ENCODE results near the gene CHRNA7. TPM values are rescaled to one million over a fixed set of nuclear protein-coding genes. Genes with fewer than 3 reads are reported as not detected.

Gene CHRNA7
- total and polyA plus RNA-seq, 2 of the 8 experiments (the other 6 are each of a cell fraction or from before 2014, with no cell fraction given), result 7.5 to 11.0 TPM

DNA sequence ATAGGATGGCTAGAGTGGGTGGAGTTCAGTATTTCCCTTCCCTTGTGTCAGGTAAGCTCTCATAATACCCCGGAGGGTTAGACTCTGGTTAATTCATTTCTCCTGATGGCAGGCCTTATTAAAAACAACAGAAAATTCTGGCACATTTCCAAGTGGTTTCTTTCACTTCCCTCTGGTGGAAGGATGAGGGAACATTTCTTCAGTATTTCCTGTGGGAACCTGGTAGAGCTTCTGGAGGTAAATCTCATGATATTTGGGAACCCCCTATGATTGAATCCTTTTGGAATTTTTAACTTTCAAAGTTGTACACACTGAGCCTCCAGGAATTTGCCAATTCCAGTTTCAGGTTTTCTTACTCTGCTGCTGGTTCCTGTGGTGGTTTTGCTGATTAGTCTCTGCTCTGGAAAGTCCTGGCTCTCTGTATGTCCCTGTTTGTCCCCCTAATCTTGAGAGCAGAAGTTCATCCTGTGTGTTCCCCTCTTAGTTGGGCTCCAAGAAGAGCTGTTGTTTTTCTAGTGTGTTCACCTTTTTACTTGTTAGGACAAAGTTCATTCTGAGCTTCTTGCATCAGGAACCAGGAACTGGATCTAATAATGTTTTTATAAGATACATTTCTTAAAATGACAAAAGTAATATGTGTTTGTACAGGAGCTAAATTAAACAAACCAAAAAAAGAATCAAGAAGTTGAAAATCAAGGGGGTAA, 12.1 kb downstream of the CHRNA7 start (continued):
- TF ChIP-seq, protein P1, sequence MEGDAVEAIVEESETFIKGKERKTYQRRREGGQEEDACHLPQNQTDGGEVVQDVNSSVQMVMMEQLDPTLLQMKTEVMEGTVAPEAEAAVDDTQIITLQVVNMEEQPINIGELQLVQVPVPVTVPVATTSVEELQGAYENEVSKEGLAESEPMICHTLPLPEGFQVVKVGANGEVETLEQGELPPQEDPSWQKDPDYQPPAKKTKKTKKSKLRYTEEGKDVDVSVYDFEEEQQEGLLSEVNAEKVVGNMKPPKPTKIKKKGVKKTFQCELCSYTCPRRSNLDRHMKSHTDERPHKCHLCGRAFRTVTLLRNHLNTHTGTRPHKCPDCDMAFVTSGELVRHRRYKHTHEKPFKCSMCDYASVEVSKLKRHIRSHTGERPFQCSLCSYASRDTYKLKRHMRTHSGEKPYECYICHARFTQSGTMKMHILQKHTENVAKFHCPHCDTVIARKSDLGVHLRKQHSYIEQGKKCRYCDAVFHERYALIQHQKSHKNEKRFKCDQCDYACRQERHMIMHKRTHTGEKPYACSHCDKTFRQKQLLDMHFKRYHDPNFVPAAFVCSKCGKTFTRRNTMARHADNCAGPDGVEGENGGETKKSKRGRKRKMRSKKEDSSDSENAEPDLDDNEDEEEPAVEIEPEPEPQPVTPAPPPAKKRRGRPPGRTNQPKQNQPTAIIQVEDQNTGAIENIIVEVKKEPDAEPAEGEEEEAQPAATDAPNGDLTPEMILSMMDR (IDR thresholded peaks at IDR 0.05; ENCODE audit: control extremely low read depth in 1 of 3, insufficient read depth in 1 of 3, low read depth in 1 of 3, low read length in 3 of 3), result no peak
- no peak for TF ChIP-seq CREB1 (IDR thresholded peaks at IDR 0.05)
- no peak for TF ChIP-seq ZNF274 (IDR thresholded peaks at IDR 0.05; ENCODE audit: borderline replicate concordance, extremely low read depth, low read length)
- no peak for TF ChIP-seq TEAD4 (IDR thresholded peaks at IDR 0.05; ENCODE audit: low read depth, low read length)
- TF ChIP-seq RBBP5 (IDR thresholded peaks at IDR 0.05; ENCODE audit: borderline replicate concordance, low read depth, low read length), result no peak
- TF ChIP-seq, protein P2, sequence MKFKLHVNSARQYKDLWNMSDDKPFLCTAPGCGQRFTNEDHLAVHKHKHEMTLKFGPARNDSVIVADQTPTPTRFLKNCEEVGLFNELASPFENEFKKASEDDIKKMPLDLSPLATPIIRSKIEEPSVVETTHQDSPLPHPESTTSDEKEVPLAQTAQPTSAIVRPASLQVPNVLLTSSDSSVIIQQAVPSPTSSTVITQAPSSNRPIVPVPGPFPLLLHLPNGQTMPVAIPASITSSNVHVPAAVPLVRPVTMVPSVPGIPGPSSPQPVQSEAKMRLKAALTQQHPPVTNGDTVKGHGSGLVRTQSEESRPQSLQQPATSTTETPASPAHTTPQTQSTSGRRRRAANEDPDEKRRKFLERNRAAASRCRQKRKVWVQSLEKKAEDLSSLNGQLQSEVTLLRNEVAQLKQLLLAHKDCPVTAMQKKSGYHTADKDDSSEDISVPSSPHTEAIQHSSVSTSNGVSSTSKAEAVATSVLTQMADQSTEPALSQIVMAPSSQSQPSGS (IDR thresholded peaks at IDR 0.05; ENCODE audit: low read length), result no peak
- TF ChIP-seq RXRA (IDR thresholded peaks at IDR 0.05; ENCODE audit: insufficient read depth, low read depth, low read length), result no peak
- no peak for TF ChIP-seq CBX5 (IDR thresholded peaks at IDR 0.05; ENCODE audit: low read depth, low read length)
- no peak for TF ChIP-seq EP300 (IDR thresholded peaks at IDR 0.05; ENCODE audit: borderline replicate concordance in 1 of 2, low read depth in 2 of 2, low read length in 2 of 2)
- TF ChIP-seq SAP30 (IDR thresholded peaks at IDR 0.05; ENCODE audit: insufficient read depth, insufficient replicate concordance, low read length), result no peak

All from H1 (cell line).